ENCODE results near the gene UCHL5.
"Not testable (repeated sequence)": the region's sequence is repeated elsewhere in the genome, so short reads cannot be mapped to it uniquely, and the experiment has no call there.

Gene UCHL5

GRCh38 chr1:193005785-193006184 is 53.4 kb downstream of the UCHL5 start:
- DNase-seq: no peak

GRCh38 chr1:192998536-192998935 is 60.6 kb downstream of the UCHL5 start:
- DNase-seq: no peak

DNA sequence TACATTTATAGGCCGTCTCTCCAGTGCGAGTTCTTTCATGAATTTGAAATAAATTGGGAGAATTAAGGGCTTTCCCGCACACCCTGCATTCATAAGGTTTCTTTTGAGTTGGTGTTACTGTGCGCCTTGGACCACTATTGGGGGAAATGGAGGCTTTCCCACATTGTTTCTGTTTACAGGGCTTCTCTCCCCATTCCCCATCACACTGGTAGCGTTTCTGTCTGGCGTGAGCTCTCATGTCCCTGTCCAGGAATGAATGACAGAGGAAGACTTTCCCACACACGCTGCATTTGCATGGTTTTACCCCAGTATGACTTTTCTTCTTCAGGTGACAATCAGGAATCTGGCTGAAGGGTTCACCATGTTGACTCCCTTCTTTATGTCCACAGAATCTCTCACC is 65.0 kb downstream of the UCHL5 start:
- DNase-seq: no peak

- no peak for DNase-seq
Observed at GRCh38 chr1:192993426-192994085, 65.6 kb downstream of the UCHL5 start.

DNA sequence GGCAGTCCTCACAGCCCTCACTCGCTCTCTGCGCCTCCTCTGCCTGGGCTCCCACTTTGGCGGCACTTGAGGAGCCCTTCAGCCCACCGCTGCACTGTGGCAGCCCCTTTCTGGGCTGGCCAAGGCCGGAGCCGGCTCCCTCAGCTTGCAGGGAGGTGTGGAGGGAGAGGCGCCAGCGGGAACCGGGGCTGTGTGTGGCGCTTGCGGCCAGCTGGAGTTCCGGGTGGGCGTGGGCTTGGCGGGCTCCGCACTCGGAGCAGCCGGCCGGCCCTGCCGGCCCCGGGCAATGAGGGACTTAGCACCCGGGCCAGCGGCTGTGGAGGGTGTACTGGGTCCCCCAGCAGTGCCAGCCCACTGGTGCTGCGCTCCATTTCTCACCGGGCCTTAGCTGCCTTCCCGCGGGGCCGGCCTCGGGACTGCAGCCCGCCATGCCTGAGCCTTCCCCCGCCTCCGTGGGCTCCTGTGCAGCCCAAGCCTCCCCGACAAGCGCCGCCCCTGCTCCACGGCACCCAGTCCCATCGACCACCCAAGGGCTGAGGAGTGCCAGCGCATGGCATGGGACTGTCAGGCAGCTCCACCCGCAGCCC is 72.3 kb downstream of the UCHL5 start:
- not testable (repeated sequence) for DNase-seq

GRCh38 chr1:192986110-192986747 is 72.9 kb downstream of the UCHL5 start:
- no peak for DNase-seq

GRCh38 chr1:192984080-192984479 is 75.1 kb downstream of the UCHL5 start:
- DNase-seq: no peak

- no peak for DNase-seq
Observed at GRCh38 chr1:192983349-192983980, 75.7 kb downstream of the UCHL5 start.

- DNase-seq: no peak
Observed at GRCh38 chr1:192980856-192981255, 78.3 kb downstream of the UCHL5 start.

DNA sequence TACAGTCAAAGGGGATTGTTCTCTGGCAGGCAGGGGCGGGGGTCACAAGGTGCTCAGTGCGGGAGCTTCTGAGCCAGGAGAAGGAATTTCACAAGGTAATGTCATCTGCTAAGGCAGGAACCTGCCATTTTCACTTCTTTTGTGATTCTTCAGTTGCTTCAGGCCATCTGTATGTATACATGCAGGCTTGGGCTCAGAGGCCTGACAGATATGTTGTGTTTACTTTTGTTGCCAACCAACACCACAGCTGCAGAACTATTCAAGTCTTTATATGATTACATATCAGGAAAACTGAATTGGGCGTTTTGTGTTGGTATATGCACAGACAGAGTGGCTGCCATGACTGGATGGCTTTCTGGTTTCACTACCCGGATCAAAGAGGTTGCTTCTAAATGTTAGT is 78.8 kb downstream of the UCHL5 start:
- DNase-seq: not testable (repeated sequence)

GRCh38 chr1:192979542-192979941 is 79.6 kb downstream of the UCHL5 start:
- DNase-seq: no peak

DNA sequence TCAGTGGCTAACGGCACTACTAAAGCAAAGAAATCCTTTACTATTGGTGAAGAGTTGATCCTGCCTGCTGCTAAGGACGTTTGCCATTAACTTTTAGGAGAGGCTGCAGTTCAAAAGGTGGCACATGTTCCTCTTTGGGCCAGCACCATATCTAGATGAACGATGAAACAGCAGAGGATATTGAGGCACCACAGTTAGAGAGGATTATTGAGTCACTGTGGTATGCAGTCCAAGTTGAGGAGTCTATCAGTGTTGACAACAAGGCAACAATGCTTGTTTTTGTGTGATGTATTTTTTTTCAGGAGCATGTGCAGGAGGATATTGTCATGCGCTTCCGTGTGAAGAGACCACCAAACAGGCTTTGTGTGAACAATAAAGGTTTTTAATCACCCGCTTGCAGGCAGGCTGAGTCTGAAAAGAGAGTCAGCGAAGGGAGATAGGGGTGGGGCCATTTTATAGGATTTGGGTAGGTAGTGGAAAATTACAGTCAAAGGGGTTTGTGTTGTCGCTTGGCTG is 80.9 kb downstream of the UCHL5 start:
- DNase-seq: no peak

- DNase-seq: no peak
Observed at GRCh38 chr1:192977089-192977706, 82.0 kb downstream of the UCHL5 start.

DNA sequence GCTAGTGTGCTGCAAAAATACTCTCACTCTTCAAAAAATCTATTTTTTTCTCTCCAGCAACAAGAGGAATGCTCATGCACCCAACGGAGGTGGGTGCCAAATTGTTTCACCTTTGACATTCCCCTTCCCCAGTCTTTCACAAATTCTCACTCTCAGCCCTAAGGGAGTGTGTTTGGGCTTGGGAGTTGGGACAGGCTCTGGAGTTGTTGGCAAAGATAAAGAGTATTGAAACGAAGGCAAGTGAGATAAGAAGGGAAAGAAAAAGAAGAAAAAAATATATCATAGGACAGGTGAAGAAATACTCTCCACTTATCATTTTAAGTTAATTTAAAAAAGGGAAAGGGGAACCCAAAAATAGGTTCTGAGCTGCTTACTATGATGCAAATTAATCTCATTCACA is 82.6 kb downstream of the UCHL5 start:
- no peak for DNase-seq

GRCh38 chr1:192974701-192975100 is 84.5 kb downstream of the UCHL5 start:
- no peak for DNase-seq

DNA sequence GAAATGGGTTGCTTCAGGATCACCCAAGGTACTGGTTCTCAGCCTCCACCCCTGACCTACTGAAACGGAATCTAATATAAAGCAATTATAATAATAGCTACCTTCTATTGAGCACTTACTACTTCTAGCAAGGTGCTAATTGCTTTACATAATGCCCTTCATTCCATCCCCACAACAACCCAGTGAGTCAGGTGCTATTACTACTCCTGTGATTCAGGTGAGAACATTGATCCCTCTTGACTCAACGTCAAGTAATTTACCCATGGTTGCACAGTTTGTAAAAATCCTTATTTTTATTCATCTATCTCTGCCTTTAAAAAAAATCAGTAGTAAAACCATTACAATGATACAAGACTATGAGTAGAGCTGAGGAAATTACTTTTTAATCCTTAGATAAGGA is 85.2 kb downstream of the UCHL5 start:
- DNase-seq: no peak

DNA sequence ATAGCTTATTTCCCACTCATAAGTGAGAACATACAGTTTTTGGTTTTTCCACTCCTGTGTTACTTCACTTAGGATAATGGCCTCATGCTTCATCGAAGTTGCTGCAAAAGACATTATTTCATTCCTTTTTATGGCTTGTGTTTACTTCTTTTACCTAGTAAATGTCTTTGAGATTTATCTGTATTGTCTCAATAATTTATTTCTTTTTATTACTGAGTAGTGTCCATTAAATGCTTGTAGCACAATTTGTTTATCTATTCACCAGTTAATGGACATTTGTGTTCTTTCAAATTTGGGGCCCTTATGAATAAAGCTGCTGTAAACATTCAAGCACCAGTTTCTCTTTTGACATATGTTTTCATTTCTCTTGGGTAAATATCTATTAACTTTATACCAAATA is 86.0 kb downstream of the UCHL5 start:
- DNase-seq: no peak

DNA sequence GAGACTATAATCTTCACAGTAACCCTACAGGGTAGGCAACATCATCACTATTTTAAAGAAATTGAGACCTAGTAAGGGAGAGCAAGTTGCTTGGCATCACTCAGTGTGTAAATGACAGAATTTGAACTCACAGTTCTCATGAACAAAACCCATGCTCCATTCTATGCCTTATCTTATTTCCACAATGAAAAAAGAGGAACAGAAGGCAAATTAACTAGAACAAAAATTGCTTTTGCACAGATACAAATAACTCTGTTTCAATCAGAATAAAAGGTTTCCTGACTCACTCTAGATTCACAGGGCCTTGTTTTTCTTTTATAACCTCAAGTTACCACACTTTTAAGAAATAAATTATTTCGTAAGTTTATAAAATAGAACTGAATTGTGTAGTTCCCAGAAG is 90.1 kb downstream of the UCHL5 start:
- DNase-seq: no peak

DNA sequence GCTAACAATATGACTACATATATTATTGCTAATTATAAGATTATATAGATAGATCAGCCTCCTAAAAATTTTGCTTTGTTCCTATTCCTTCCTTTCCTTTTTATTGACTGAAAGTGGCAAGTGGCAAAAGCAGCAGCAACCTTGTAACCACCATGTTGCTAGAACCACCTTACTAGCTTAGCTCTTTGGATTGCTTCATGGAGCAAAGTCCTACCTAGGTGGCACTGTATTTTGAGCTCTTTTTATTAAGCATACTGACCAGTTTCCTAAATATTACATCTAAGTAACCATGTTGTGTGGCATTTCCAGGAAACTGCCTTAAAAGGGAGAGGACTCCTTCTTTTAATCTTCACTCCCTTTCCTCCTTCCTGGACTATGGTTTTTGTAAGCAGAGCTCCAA is 90.8 kb downstream of the UCHL5 start:
- DNase-seq: no peak

DNA sequence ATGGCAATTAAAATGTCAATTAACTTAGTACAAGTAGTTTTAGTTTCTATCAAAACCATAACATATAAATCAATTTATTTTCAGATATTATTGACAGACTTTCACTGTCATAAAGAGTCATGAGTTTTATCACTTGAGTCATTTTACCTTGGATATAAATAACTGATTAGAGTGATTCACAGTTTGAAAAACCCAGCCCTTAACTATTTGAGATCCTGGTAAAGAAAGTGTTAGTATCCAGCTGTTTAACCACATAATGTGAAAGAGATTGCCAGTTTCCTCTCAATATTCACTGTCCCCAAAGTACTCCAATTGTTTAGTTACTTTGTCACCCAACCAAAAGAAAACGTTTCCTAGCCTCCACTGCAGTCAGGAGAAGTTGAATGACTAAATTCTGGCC is 91.3 kb downstream of the UCHL5 start:
- no peak for DNase-seq

DNA sequence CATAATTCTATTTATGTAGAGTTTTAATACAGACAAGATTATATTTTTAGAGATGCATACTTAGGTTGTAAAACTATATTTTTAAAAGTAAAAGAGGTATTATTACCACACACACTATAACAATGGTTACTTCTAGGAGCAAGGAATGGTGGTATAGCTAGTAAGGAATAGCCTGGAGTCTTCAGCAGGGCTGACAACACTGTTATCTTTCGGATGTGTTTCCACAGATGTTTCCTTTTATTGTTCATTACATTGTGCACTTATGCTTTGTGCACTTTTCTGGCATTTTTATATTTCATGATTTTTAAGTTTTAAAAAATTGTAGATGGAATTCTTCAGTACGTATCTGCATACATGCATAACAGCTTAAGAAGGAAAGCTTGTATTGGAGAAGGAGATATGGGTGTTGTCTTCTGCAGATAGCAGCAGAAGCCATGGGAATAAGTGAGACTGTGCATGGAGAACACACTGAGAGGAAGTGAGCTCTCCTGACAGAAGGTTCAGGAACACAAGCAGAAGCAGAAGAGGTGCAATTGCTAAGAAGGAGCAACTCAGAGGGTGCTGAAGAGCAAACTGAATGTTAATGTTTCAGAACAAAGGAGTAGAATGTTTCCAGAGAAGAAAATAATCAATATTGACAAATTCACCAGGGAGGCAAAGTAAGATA is 91.8 kb downstream of the UCHL5 start:
- DNase-seq: no peak

DNA sequence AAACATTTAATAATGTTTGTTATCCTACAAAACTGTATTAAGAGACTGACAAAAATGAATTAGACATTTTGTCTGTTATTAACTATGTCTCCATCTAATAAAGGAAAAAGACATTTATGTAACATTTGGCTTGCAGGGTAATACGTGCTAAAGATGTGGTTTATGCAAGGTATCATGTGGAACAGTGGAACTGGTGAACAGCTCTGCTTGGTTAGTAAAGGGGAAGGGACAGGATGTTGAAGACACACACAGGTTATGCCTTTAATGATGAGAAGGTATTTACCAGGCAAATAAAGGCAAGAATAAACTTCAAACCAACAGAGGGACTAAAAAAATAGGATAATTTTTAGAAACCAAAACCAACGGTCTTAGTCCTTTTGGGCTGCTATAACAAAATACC is 93.1 kb downstream of the UCHL5 start:
- DNase-seq: no peak

GRCh38 chr1:192962901-192963300 is 96.3 kb downstream of the UCHL5 start:
- DNase-seq: no peak

All from activated CD8-positive, alpha-beta memory T cell treated with anti-CD3 and anti-CD28 coated beads, Interleukin-2, amount 50 U/mL, for 4 hours (primary cell).